GM21529 (cell line): ENCODE measurements around the gene TPSAB1.
"Not testable (repeated sequence)": the region's sequence is repeated elsewhere in the genome, so short reads cannot be mapped to it uniquely, and the experiment has no call there.

Experiments
- ATAC-seq: cut with Tn5 transposase; IDR thresholded peaks from one replicate; pipeline ENCODE4 v1.9.1; 2021; ENCODE audit not compliant: unreplicated experiment

TPSAB1 gene

GRCh38 chr16:1223355-1224214, 16.9 kb upstream of the TPSAB1 start:
- ATAC-seq = no peak

- ATAC-seq = no peak
Observed at GRCh38 chr16:1224558-1224957, 15.9 kb upstream of the TPSAB1 start.

GRCh38 chr16:1225051-1225451, 15.5 kb upstream of the TPSAB1 start, which contains the start of gene TPSG1:
Gene TPSG1, minus strand, starts transcription at chr16:1225268. Its CDS starts 16 bp downstream, at chr16:1225252.
- no peak for ATAC-seq

- not testable (repeated sequence) for ATAC-seq
Observed at GRCh38 chr16:1225728-1226311, 14.7 kb upstream of the TPSAB1 start.

- ATAC-seq = not testable (repeated sequence)
Observed at GRCh38 chr16:1226692-1227091, 13.8 kb upstream of the TPSAB1 start.

- not testable (repeated sequence) for ATAC-seq
Observed at GRCh38 chr16:1228227-1228626, 12.3 kb upstream of the TPSAB1 start.

GRCh38 chr16:1229476-1229875, 11.0 kb upstream of the TPSAB1 start:
- ATAC-seq = not testable (repeated sequence)

GRCh38 chr16:1230084-1230470, 10.4 kb upstream of the TPSAB1 start, which contains the start of gene TPSB2:
Gene TPSB2, minus strand, starts transcription at chr16:1230184. Its CDS starts 233 bp downstream, at chr16:1229951.
- ATAC-seq = not testable (repeated sequence)

- ATAC-seq = not testable (repeated sequence)
Observed at GRCh38 chr16:1230471-1231212, 9.9 kb upstream of the TPSAB1 start.

GRCh38 chr16:1231301-1231700, 9.2 kb upstream of the TPSAB1 start:
- not testable (repeated sequence) for ATAC-seq

GRCh38 chr16:1232049-1232748, 8.3 kb upstream of the TPSAB1 start:
- ATAC-seq = not testable (repeated sequence)

- ATAC-seq = not testable (repeated sequence)
Observed at GRCh38 chr16:1236659-1237058, 3.8 kb upstream of the TPSAB1 start.

GRCh38 chr16:1237990-1238389, 2.5 kb upstream of the TPSAB1 start:
- ATAC-seq = no peak

GRCh38 chr16:1238909-1239308, 1.6 kb upstream of the TPSAB1 start:
- ATAC-seq = not testable (repeated sequence)

- ATAC-seq = not testable (repeated sequence)
Observed at GRCh38 chr16:1239575-1239974, 930 bp upstream of the TPSAB1 start.

- ATAC-seq = not testable (repeated sequence)
Observed at GRCh38 chr16:1241081-1241480, 576 bp downstream of the TPSAB1 start.

GRCh38 chr16:1243363-1243762, 2.9 kb downstream of the TPSAB1 start:
- not testable (repeated sequence) for ATAC-seq

- ATAC-seq = not testable (repeated sequence)
Observed at GRCh38 chr16:1243907-1244850, 3.7 kb downstream of the TPSAB1 start.

- no peak for ATAC-seq
Observed at GRCh38 chr16:1244881-1245280, 4.4 kb downstream of the TPSAB1 start.
